Choroid plexus epithelial cell (primary cell): ENCODE measurements around the gene ALDH16A1.

Experiments
- DNase-seq: peaks from one replicate; pipeline ENCODE4 v3.0.0-alpha.2; 2010; ENCODE audit warnings: low read depth
- H3K4me3 ChIP-seq: 2 replicates; pipeline ENCODE4 v1.5.1; 2011; ENCODE audit warnings: low read depth, mild to moderate bottlenecking, control low read depth, low read length, moderate library complexity
- CTCF ChIP-seq: conservative IDR thresholded peaks from 2 replicates; pipeline ENCODE4 v1.5.1; 2011; ENCODE audit warnings: low read depth, mild to moderate bottlenecking, control low read depth, inconsistent platforms, low read length, moderate library complexity

Gene ALDH16A1

GRCh38 chr19:49430172-49430677, 22.8 kb upstream of the ALDH16A1 start:
- no peak for TF ChIP-seq CTCF
- no peak for DNase-seq
- no peak overlapping the region for H3K4me3 ChIP-seq

GRCh38 chr19:49430678-49431329, 22.2 kb upstream of the ALDH16A1 start:
- peak; percentile 45 for TF ChIP-seq CTCF
- no peak for DNase-seq
- H3K4me3 ChIP-seq, result no peak overlapping the region

GRCh38 chr19:49431330-49431749, 21.7 kb upstream of the ALDH16A1 start:
- H3K4me3 ChIP-seq, result no peak overlapping the region
- no peak for DNase-seq
- no peak for TF ChIP-seq CTCF

GRCh38 chr19:49432141-49433073, 20.6 kb upstream of the ALDH16A1 start:
- DNase-seq, result no peak
- H3K4me3 ChIP-seq, result no peak overlapping the region
- TF ChIP-seq CTCF, result no peak

- TF ChIP-seq CTCF, result no peak
- no peak overlapping the region for H3K4me3 ChIP-seq
- no peak for DNase-seq
Measured at GRCh38 chr19:49433240-49433901, 19.7 kb upstream of the ALDH16A1 start.

- DNase-seq, result no peak
- TF ChIP-seq CTCF, result no peak
- no peak overlapping the region for H3K4me3 ChIP-seq
Measured at GRCh38 chr19:49434907-49435583, 18.0 kb upstream of the ALDH16A1 start.
